K562 (cell line): ENCODE measurements around the gene POU2F1. TPM values are rescaled to one million over a fixed set of nuclear protein-coding genes. Genes with fewer than 3 reads are reported as not detected.

Experiments used
- BACH1 ChIP-seq: fragments of 200-800 bp; sonication (Bioruptor generic); IDR thresholded peaks from 2 replicates; pipeline ENCODE4 v1.6.1; 2016; ENCODE audit warnings: missing genetic modification characterization, missing compliant biosample characterization
- BRD4 ChIP-seq: fragments of 200-600 bp; sonication (generic); IDR thresholded peaks from 2 replicates; pipeline ENCODE4 v1.6.1; 2017; ENCODE audit warnings: inconsistent platforms
- CTBP1 ChIP-seq: fragments of 450-650 bp; IDR thresholded peaks from 2 replicates; pipeline ENCODE4 v1.6.1; 2016; ENCODE audit warnings: borderline replicate concordance
- DPF2 ChIP-seq: fragments of 450-650 bp; IDR thresholded peaks from 2 replicates; pipeline ENCODE4 v1.6.1; 2016
- E2F3 ChIP-seq: fragments of 250-450 bp; sonication (Bioruptor Pico); IDR thresholded peaks from 2 replicates; pipeline ENCODE4 v1.4.0; 2020; ENCODE audit warnings: mild to moderate bottlenecking
- E4F1 ChIP-seq: fragments of 250-450 bp; sonication (Bioruptor Pico); IDR thresholded peaks from 2 replicates; pipeline ENCODE4 v1.5.0; 2021; ENCODE audit warnings: mild to moderate bottlenecking, borderline replicate concordance
- ELF2 ChIP-seq: fragments of 250-450 bp; sonication (Bioruptor Pico); IDR thresholded peaks from 2 replicates; pipeline ENCODE4 v1.5.0; 2021; ENCODE audit warnings: mild to moderate bottlenecking
- FOXK1 ChIP-seq: sonication (generic); formaldehyde crosslinking; IDR thresholded peaks from 2 replicates; pipeline ENCODE4 v1.8.0; 2022; ENCODE audit warnings: missing genetic modification reagents, mild to moderate bottlenecking, borderline replicate concordance
- HOMEZ ChIP-seq: fragments of 250-450 bp; sonication (Bioruptor Pico); IDR thresholded peaks from 2 replicates; pipeline ENCODE4 v1.4.0; 2020; ENCODE audit warnings: mild to moderate bottlenecking, moderate library complexity
- KAT2B ChIP-seq: IDR thresholded peaks from one replicate; pipeline ENCODE4 v1.6.1; 2012; ENCODE audit warnings: low read depth, mild to moderate bottlenecking, control low read depth, inconsistent platforms, low read length, moderate library complexity
- KLF16 ChIP-seq: IDR thresholded peaks from 2 replicates; pipeline ENCODE4 v1.6.1; 2016; ENCODE audit warnings: antibody characterized with exemption
- MEIS2 ChIP-seq: fragments of 450-650 bp; IDR thresholded peaks from 2 replicates; pipeline ENCODE4 v1.6.1; 2014; ENCODE audit warnings: mild to moderate bottlenecking; ENCODE audit not compliant: partially characterized antibody
- MIER1 ChIP-seq: fragments of 450-650 bp; IDR thresholded peaks from 2 replicates; pipeline ENCODE4 v1.6.1; 2016; ENCODE audit warnings: antibody characterized with exemption, mild to moderate bottlenecking, low read depth
- MYNN ChIP-seq, 2 experiments: sonication (generic); formaldehyde crosslinking in 1 of 2; IDR thresholded peaks; 2 replicates each; pipeline versions ENCODE4 v1.5.0 to v1.6.1; 2016 to 2020; ENCODE audit warnings: antibody characterized with exemption in 1 of 2, missing genetic modification reagents in 1 of 2
- NBN ChIP-seq: fragments of 450-650 bp; IDR thresholded peaks from 2 replicates; pipeline ENCODE4 v1.6.1; 2016; ENCODE audit warnings: low read depth, mild to moderate bottlenecking
- NR2C1 ChIP-seq, 2 experiments: fragments of 450-650 bp; IDR thresholded peaks; 2 replicates each; pipeline ENCODE4 v1.6.1; 2017; ENCODE audit warnings: mild to moderate bottlenecking in 2 of 2, antibody characterized with exemption in 1 of 2, inconsistent platforms in 1 of 2, missing compliant biosample characterization in 1 of 2, missing genetic modification characterization in 1 of 2
- NR2C2 ChIP-seq, 2 experiments: fragments of 200-800 bp in 1 of 2; sonication (Bioruptor generic) in 1 of 2; sonication (generic) in 1 of 2; formaldehyde crosslinking in 1 of 2; IDR thresholded peaks; 2 replicates each; pipeline versions ENCODE4 v1.6.1 to v1.8.0; 2016 to 2022; ENCODE audit warnings: mild to moderate bottlenecking in 1 of 2, missing compliant biosample characterization in 1 of 2, missing genetic modification characterization in 1 of 2, missing genetic modification reagents in 1 of 2
- POLR3G ChIP-seq: IDR thresholded peaks from 2 replicates; pipeline ENCODE4 v1.6.1; 2011; ENCODE audit not compliant: insufficient read length, insufficient replicate concordance; ENCODE audit errors: extremely low read depth
- PTTG1 ChIP-seq: fragments of 450-650 bp; IDR thresholded peaks from 2 replicates; pipeline ENCODE4 v1.6.1; 2016; ENCODE audit warnings: low read depth, mild to moderate bottlenecking, missing genetic modification characterization, missing compliant biosample characterization
- RB1 ChIP-seq: fragments of 450-650 bp; IDR thresholded peaks from 2 replicates; pipeline ENCODE4 v1.6.1; 2017; ENCODE audit warnings: low read depth, mild to moderate bottlenecking
- RBM14 ChIP-seq: fragments of 200-400 bp; formaldehyde crosslinking; IDR thresholded peaks from 2 replicates; pipeline ENCODE4 v1.6.1; 2018; ENCODE audit warnings: low read depth, mild to moderate bottlenecking, low read length, moderate library complexity, borderline replicate concordance; ENCODE audit not compliant: insufficient read depth
- SMAD3 ChIP-seq: fragments of 450-650 bp; formaldehyde crosslinking; conservative IDR thresholded peaks from 2 replicates; pipeline ENCODE4 v1.4.0; 2020; ENCODE audit warnings: mild to moderate bottlenecking
- SP1 ChIP-seq: sonication (generic); formaldehyde crosslinking; IDR thresholded peaks from 2 replicates; pipeline ENCODE4 v1.8.1; 2022; ENCODE audit warnings: mild to moderate bottlenecking, missing genetic modification reagents
- TAL1 ChIP-seq: fragments of 450-650 bp; IDR thresholded peaks from 2 replicates; pipeline ENCODE4 v1.6.1; 2016; ENCODE audit warnings: mild to moderate bottlenecking
- ZNF282 ChIP-seq: sonication (generic); formaldehyde crosslinking; IDR thresholded peaks from 2 replicates; pipeline ENCODE4 v1.8.1; 2023; ENCODE audit warnings: missing genetic modification reagents
- ZNF561 ChIP-seq: fragments of 450-650 bp; formaldehyde crosslinking; conservative IDR thresholded peaks from 2 replicates; pipeline ENCODE4 v1.4.0; 2020; ENCODE audit warnings: mild to moderate bottlenecking, moderate library complexity
- ZNF780A ChIP-seq: fragments of 250-450 bp; sonication (Bioruptor Pico); IDR thresholded peaks from 2 replicates; pipeline ENCODE4 v1.5.0; 2021; ENCODE audit warnings: mild to moderate bottlenecking
- polyA plus RNA-seq, 8 experiments: library from polyadenylated mRNA; depleted of rRNA in 4 of 8; stranded (reverse) in 5 of 8; unstranded in 3 of 8; fragments of >200 nt; fragmentation: Nextera tagmentation in 2 of 8; fragmentation: Illumina TruSeq in 1 of 8; extraction: Ambion mirVana in 2 of 8; extraction: Trizol in 1 of 8; gene quantifications; 2 replicates each; pipeline versions ENCODE4 v1.2.1 to v1.2.3, GENCODE V29; 2011 to 2014; ENCODE audit warnings: inconsistent platforms in 1 of 8, missing spikeins in 1 of 8
- total RNA-seq, 7 experiments: library from RNA; depleted of rRNA in 6 of 7; stranded (reverse); fragments of >200 nt in 6 of 7; fragmentation: Illumina TruSeq in 2 of 7; extraction: Trizol in 2 of 7; gene quantifications; 2 replicates each; pipeline versions ENCODE4 v1.2.1 to v1.2.3, GENCODE V29; 2011 to 2021; ENCODE audit warnings: low replicate concordance in 1 of 7

The POU2F1 gene
- total and polyA plus RNA-seq, 9 of the 15 experiments (the other 6 are each of a cell fraction or from before 2014, with no cell fraction given) = 2.6 to 22.3 (median 8.8) TPM

GRCh38 chr1:167442142-167442848 is 221.6 kb downstream of the POU2F1 start (continued):
- TF ChIP-seq MIER1 = no peak
- no peak for TF ChIP-seq BRD4
- TF ChIP-seq RBM14 = no peak
- TF ChIP-seq CTBP1 = peak; percentile 75; the same call in 1 of the 2 replicates
- no peak for TF ChIP-seq HOMEZ (CRISPR knock-in tag)
- no peak for TF ChIP-seq ZNF282
- no peak for TF ChIP-seq E4F1 (CRISPR knock-in tag)
- no peak for TF ChIP-seq NR2C1 (IDR thresholded peaks at IDR 0.05)
- TF ChIP-seq NR2C1 (tag; IDR thresholded peaks at IDR 0.05) = no peak
- TF ChIP-seq KLF16 = peak; percentile 45; the same call in 1 of the 2 replicates
- peak; percentile 51 for TF ChIP-seq MEIS2
- TF ChIP-seq RB1 = peak; percentile 73; the same call in 1 of the 2 replicates
- no peak for TF ChIP-seq TAL1
- TF ChIP-seq SMAD3 (CRISPR knock-in tag) = 0 out of 2 replicates have a peak, but pooled peaks have one; percentile 4
- no peak for TF ChIP-seq E2F3 (CRISPR knock-in tag)
- no peak for TF ChIP-seq ZNF561 (CRISPR knock-in tag)
- TF ChIP-seq ELF2 (CRISPR knock-in tag) = no peak
- TF ChIP-seq ZNF780A = no peak
- TF ChIP-seq NBN = peak; percentile 67; the same call in 1 of the 2 replicates
- TF ChIP-seq DPF2 = no peak
- no peak for TF ChIP-seq PTTG1 (tag)
- no peak for TF ChIP-seq KAT2B
- TF ChIP-seq SP1 (CRISPR knock-in tag) = peak; percentile 39; the same call in 1 of the 2 replicates
- TF ChIP-seq NR2C2 (CRISPR knock-in tag; IDR thresholded peaks at IDR 0.05) = 0 out of 2 replicates have a peak, but pooled peaks have one; percentile 4
- TF ChIP-seq NR2C2 (tag; IDR thresholded peaks at IDR 0.05) = no peak
- no peak for TF ChIP-seq BACH1
- TF ChIP-seq POLR3G = no peak
- TF ChIP-seq MYNN (IDR thresholded peaks at IDR 0.05) = peak; percentile 74
- no peak for TF ChIP-seq MYNN (CRISPR knock-in tag; IDR thresholded peaks at IDR 0.05)
- TF ChIP-seq FOXK1 = peak; percentile 37; the same call in 1 of the 2 replicates
